ENCODE measurements around the gene GNL3L.
"Not testable (repeated sequence)": the region's sequence is repeated elsewhere in the genome, so short reads cannot be mapped to it uniquely, and the experiment has no call there.

Gene GNL3L, protein sequence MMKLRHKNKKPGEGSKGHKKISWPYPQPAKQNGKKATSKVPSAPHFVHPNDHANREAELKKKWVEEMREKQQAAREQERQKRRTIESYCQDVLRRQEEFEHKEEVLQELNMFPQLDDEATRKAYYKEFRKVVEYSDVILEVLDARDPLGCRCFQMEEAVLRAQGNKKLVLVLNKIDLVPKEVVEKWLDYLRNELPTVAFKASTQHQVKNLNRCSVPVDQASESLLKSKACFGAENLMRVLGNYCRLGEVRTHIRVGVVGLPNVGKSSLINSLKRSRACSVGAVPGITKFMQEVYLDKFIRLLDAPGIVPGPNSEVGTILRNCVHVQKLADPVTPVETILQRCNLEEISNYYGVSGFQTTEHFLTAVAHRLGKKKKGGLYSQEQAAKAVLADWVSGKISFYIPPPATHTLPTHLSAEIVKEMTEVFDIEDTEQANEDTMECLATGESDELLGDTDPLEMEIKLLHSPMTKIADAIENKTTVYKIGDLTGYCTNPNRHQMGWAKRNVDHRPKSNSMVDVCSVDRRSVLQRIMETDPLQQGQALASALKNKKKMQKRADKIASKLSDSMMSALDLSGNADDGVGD

DNA sequence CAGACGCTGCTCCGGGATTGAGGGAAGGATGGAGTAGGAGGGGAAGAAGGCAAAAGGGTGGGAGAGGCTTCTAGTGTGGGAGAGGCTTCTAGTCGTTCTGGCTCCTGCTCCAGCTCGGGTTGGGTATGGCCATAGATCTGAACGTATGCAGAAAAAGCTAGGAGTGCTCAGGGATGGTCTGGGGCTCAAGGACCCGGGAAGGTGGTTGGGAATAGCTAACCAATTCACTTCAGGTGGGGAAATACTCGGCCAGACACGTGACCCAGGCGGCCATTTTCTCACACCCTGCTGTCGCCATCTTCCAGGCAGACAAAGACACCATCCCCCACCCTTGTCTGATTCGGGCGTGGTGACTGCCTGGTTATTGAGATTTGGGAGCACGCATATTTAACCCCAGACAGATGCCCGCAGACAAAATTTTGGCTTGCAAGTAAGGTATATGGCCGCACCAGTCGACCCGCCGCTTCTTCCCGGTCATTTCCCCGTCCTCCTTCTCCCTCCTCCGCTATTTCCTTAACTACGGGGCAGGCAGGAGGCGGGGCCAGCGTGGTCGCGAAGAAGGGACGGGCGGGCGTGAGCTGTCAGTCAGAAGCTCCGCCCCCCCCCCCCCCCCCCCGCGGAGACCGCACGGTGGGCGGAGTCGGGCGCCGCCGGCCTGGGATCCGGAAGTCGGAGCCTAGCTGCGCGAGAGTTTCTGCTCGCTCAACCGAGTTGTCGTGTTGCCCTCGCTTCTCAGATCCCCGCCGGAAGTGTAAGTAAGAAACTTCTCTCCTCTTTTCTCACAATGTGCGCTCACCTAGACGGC, at the start of gene GNL3L:
Gene GNL3L, plus strand, starts transcription at position 668 of the 805 bp plus-strand sequence. CDS start 2,348 bp downstream, outside the sequence.
- TF ChIP-seq CTCF (conservative IDR thresholded peaks at IDR 0.05), result no peak
- H3K27ac ChIP-seq, result peak within 1 kb of the TSS; percentile 92

- TF ChIP-seq CTCF (conservative IDR thresholded peaks at IDR 0.05), result no peak
- H3K27ac ChIP-seq, result no peak overlapping the region
Measured at GRCh38 chrX:54482839-54483593, 47.0 kb upstream of the GNL3L start.

- no peak overlapping the region for H3K27ac ChIP-seq
- no peak for TF ChIP-seq CTCF (conservative IDR thresholded peaks at IDR 0.05)
Measured at GRCh38 chrX:54483946-54484345, 46.1 kb upstream of the GNL3L start.

DNA sequence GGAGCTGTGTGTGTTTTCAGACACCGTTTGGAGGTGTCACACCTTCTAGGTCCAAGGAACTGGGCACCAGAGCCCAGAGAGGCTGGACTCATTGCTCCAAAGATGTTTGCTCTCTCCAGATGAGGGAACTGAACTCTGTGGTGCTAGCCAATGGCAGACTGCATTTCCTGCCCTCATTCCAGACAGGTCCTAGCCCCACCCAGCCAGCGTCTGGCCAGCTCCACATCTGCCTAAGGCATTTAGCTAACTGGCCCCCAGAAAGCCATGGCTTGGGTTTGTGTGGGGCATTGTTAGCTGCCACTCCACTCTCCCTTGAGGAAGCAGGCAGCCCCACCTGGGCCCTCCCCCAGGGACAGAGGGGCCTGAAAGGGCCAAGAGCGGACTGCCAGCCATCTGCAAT, 45.4 kb upstream of the GNL3L start:
- TF ChIP-seq CTCF (conservative IDR thresholded peaks at IDR 0.05), result no peak
- H3K27ac ChIP-seq, result no peak overlapping the region

DNA sequence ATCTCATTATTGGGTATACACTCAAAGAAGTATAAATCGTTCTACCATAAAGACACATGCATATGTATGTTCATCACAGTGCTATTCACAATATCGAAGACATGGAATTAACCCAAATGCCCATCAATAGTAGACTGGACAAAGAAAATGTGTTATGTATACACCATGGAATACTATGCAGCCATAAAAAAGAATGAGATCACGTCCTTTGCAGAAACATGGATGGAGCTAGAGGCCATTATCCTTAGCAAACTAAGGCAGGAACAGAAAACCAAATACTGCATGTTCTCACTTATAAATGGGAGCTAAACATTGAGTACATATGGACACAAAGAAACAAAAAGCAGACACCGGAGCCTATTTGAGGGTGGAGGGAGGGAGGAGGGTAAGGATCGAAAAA, 40.2 kb upstream of the GNL3L start:
- not testable (repeated sequence) for H3K27ac ChIP-seq

DNA sequence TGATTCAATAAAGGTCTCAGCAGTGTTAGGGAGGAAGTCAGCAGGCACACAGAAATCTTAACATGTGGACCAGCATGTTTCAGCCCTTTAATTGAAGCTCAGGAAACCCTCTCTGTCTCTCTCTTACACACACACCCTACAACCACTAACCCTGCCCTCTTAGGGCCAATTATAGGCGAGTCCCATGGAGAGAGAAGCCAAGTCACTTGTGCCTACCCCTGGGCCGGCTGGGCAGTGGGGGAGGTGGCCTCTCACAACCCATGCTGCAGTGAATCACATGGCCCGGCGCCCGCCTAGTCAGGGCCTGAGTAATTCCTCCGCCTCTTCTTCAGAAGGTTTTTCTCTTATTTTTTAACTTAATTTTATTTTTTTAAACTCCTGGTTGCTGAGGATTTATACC, 37.7 kb upstream of the GNL3L start:
- H3K27ac ChIP-seq, result no peak overlapping the region
- TF ChIP-seq CTCF (conservative IDR thresholded peaks at IDR 0.05), result no peak

GRCh38 chrX:54494166-54494988, 35.6 kb upstream of the GNL3L start:
- TF ChIP-seq CTCF (conservative IDR thresholded peaks at IDR 0.05), result no peak
- no peak overlapping the region for H3K27ac ChIP-seq

Measured in VCaP (cell line).